Measurements from ENCODE around the gene CADPS. TPM values are rescaled to one million over a fixed set of nuclear protein-coding genes. Genes with fewer than 3 reads are reported as not detected.

CADPS gene
- total RNA-seq, 4 donors from 2014 or later, result 0.31 to 14.4 (median 5.2) TPM

DNA sequence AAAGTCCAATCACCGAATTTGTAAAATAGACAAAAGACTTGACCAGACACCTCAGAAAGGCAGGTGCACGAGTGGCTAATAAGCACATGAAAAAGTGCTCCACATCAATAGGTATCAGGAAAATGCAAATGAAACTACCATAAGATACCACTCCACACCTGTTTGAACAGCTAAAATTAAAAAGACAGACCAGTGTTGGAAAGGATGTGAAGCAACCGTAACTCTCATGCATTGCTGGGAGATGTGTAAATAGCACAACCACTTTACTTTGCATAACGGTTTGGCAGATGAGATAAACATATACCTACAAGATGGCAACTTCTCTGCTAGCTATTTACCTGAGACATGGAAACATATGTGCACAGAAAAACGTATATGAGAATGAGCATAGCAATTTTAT, 56.9 kb downstream of the CADPS start:
- Histone ChIP-seq H3K9me3 (no peaks in the 10 kb centered on the region), H3K36me3 (no peaks in the 10 kb centered on the region), H3K27me3 (no peaks in the 10 kb centered on the region), H3K4me3 (no peak overlapping the region), H3K4me1 (no peaks in the 10 kb centered on the region), H3K27ac (no peak overlapping the region)
- TF ChIP-seq, protein P1, sequence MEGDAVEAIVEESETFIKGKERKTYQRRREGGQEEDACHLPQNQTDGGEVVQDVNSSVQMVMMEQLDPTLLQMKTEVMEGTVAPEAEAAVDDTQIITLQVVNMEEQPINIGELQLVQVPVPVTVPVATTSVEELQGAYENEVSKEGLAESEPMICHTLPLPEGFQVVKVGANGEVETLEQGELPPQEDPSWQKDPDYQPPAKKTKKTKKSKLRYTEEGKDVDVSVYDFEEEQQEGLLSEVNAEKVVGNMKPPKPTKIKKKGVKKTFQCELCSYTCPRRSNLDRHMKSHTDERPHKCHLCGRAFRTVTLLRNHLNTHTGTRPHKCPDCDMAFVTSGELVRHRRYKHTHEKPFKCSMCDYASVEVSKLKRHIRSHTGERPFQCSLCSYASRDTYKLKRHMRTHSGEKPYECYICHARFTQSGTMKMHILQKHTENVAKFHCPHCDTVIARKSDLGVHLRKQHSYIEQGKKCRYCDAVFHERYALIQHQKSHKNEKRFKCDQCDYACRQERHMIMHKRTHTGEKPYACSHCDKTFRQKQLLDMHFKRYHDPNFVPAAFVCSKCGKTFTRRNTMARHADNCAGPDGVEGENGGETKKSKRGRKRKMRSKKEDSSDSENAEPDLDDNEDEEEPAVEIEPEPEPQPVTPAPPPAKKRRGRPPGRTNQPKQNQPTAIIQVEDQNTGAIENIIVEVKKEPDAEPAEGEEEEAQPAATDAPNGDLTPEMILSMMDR (IDR thresholded peaks at IDR 0.05), result no peak
- TF ChIP-seq POLR2AphosphoS5 (IDR thresholded peaks at IDR 0.05), result no peak
- no peak for TF ChIP-seq EP300 (IDR thresholded peaks at IDR 0.05)
- TF ChIP-seq POLR2A (IDR thresholded peaks at IDR 0.05), result no peak
- 75 to 83% methylated on average over 4 to 5 of the region's 5 CpGs for WGBS, 2 donors (ENCODE audit: low coverage in 1 of 2)
- no peak for ATAC-seq

DNA sequence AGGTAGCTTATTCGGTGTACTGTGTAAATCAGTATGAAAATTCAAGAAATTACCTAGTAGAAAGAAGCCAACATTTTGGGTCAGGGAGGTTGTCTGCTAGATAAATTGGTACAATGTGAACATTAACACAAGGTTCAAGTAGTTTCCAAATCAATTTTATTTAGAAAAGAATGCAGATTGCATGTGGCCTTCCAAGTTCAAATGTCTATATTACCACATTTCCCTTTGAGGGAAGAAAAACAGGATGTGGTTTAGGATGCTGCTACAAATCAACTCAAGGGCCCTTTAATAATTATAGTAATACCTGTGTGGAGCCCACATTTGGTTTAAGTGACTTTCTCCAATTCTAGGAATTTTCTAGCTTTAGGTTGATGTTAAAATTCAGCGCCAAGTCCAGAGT, 57.5 kb downstream of the CADPS start:
- Histone ChIP-seq H3K4me3 (no peak overlapping the region), H3K36me3 (no peaks in the 10 kb centered on the region), H3K27ac (no peak overlapping the region), H3K27me3 (no peaks in the 10 kb centered on the region), H3K4me1 (no peaks in the 10 kb centered on the region), H3K9me3 (no peaks in the 10 kb centered on the region)
- TF ChIP-seq EP300 (IDR thresholded peaks at IDR 0.05) (no peak), POLR2A (IDR thresholded peaks at IDR 0.05) (no peak), POLR2AphosphoS5 (IDR thresholded peaks at IDR 0.05) (no peak)
- TF ChIP-seq, protein P1 (IDR thresholded peaks at IDR 0.05), result no peak
- no peak for ATAC-seq
- 89 to 100% methylated on average over 2 of the region's 2 CpGs for WGBS, 2 donors (ENCODE audit: low coverage in 1 of 2)

DNA sequence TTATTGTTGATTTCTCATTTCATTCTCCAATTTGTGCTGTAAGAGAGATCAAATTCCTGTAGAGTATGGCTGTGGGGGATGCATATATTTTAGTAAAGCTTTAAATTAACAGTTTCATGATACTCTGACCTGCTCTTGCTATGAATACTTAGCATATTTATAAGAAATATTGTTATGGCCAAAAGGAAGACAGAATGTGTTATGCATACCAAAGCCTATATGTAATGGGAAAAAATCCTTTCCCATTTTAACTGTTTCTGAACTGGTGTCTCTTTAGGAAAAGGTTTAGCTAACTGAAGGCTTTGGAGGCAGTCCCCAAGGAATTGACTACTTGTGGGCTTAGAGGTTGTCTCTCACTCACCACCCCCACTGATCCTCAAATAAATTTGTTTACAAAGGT, 59.2 kb downstream of the CADPS start:
- TF ChIP-seq EP300 (IDR thresholded peaks at IDR 0.05) (no peak), POLR2AphosphoS5 (IDR thresholded peaks at IDR 0.05) (no peak), POLR2A (IDR thresholded peaks at IDR 0.05) (no peak)
- Histone ChIP-seq H3K4me1 (no peaks in the 10 kb centered on the region), H3K9me3 (no peaks in the 10 kb centered on the region), H3K27me3 (no peaks in the 10 kb centered on the region), H3K4me3 (no peak overlapping the region), H3K27ac (no peak overlapping the region), H3K36me3 (no peaks in the 10 kb centered on the region)
- no peak for ATAC-seq

DNA sequence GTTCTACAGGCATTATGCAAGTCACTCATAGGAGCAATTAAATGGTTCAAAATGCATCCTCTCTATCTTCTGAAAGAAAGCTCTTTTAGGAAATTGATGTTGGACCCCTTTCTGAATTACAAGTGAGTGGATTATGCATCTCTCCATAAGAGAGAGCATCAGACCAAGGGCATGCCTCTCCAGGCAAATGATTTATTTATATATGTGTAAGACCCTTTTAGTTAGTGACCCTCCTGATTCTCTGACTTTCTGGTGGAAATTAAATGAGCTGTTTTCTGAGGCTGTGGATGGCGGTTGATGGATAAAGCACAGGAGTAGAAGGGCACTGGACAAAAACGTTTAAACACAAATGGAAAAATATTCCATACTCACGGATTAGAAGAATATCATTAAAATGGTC, 62.6 kb downstream of the CADPS start:
- TF ChIP-seq POLR2AphosphoS5 (IDR thresholded peaks at IDR 0.05), result no peak
- Histone ChIP-seq H3K9me3 (no peaks in the 10 kb centered on the region), H3K4me3 (no peak overlapping the region), H3K27ac (no peak overlapping the region), H3K27me3 (no peaks in the 10 kb centered on the region), H3K36me3 (no peaks in the 10 kb centered on the region), H3K4me1 (no peaks in the 10 kb centered on the region)
- ATAC-seq, result no peak
- WGBS, 2 donors (ENCODE audit: low coverage in 1 of 2), result 36 to 46% methylated on average over 2 to 3 of the region's 3 CpGs

DNA sequence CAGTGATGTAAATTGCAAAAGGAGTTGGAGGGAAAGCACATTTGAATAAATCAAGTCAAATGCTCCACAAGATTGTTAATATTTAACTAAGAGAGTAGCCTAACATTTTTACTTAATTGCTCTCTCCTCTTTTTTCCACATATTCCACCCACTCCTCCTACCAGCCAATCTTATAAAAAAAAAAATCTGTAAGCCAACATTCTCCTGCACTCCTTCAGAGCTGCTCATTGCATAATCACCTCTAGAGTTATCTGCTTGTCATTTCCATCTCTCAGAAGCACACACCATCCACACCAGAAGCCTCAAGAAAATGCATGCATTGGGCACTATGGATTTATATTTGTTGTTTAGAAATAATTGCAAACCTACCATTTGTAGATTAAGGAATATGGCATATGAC, 64.1 kb downstream of the CADPS start:
- Histone ChIP-seq H3K4me1 (no peaks in the 10 kb centered on the region), H3K27ac (no peak overlapping the region), H3K27me3 (no peaks in the 10 kb centered on the region), H3K36me3 (no peaks in the 10 kb centered on the region), H3K4me3 (no peak overlapping the region), H3K9me3 (no peaks in the 10 kb centered on the region)
- ATAC-seq, result no peak
- TF ChIP-seq, protein P1 (IDR thresholded peaks at IDR 0.05), result no peak

DNA sequence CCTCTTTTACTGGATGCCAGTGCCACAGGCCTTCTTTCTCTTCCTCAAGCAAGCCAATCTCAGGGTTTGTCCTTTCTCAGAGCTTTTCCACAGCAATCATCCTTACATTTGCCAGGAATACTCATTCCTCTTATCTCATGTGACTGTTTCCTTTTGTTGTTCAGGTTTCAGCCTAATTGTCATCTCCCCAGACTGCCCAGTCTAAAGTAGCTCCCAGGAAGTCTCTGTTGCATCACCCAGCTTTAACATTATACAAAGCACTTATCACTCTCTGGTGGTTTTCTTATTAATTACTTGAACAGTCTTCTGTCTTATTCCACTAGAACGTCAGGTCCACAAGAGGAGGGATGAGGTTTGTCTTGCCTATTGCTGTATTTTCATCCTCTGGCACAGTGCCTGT, 65.8 kb downstream of the CADPS start:
- ATAC-seq, result no peak
- no peaks in the 10 kb centered on the region for H3K36me3 ChIP-seq
- WGBS, 2 donors (ENCODE audit: low coverage in 1 of 2), result 36 to 57% methylated on average over 1 of the region's 1 CpG

More for the DNA sequence above, 65.8 kb downstream of the CADPS start:
- Histone ChIP-seq H3K27me3 (no peaks in the 10 kb centered on the region), H3K27ac (no peak overlapping the region), H3K4me1 (no peaks in the 10 kb centered on the region), H3K9me3 (no peaks in the 10 kb centered on the region), H3K4me3 (no peak overlapping the region)
- TF ChIP-seq, protein P1 (IDR thresholded peaks at IDR 0.05), result no peak
- TF ChIP-seq POLR2AphosphoS5 (IDR thresholded peaks at IDR 0.05) (no peak), POLR2A (IDR thresholded peaks at IDR 0.05) (no peak), EP300 (IDR thresholded peaks at IDR 0.05) (no peak)
